ENCODE data around the gene KRTAP9-4. TPM values are rescaled to one million over a fixed set of nuclear protein-coding genes. Genes with fewer than 3 reads are reported as not detected.
"Not testable (repeated sequence)": the region's sequence is repeated elsewhere in the genome, so short reads cannot be mapped to it uniquely, and the experiment has no call there.

KRTAP9-4 gene
- total RNA-seq, 6 experiments from 2014 or later: not detected

- H3K9me3 ChIP-seq: no peaks in the 10 kb centered on the region
- H3K4me1 ChIP-seq: no peaks in the 10 kb centered on the region
- no peak for TF ChIP-seq CTCF (IDR thresholded peaks at IDR 0.05)
- no peak for TF ChIP-seq POLR2A (IDR thresholded peaks at IDR 0.05)
- no peak overlapping the region for H3K4me3 ChIP-seq
- intact Hi-C loops (cut with DNase I): no loop called here
- ATAC-seq (no peak), DNase-seq (no peak)
- H3K36me3 ChIP-seq: no peaks in the 10 kb centered on the region
- H3K27me3 ChIP-seq: peaks cover 0 to 4% of the 10 kb centered on the region in 2 donors
- WGBS (ENCODE audit: insufficient coverage, low coverage, low lambda C conversion rate, missing lambda C conversion rate): 54% methylated on average over 2 of the region's 2 CpGs
- H3K27ac ChIP-seq: no peak overlapping the region
Observed at GRCh38 chr17:41263212-41263611, 13.7 kb downstream of the KRTAP9-4 start.

GRCh38 chr17:41264599-41264998 lies 15.1 kb downstream of the KRTAP9-4 start:
- WGBS (ENCODE audit: insufficient coverage, low coverage, low lambda C conversion rate, missing lambda C conversion rate): 50% methylated on average over 1 of the region's 3 CpGs
- Histone ChIP-seq H3K27me3 (peaks cover 0 to 1% of the 10 kb centered on the region in 2 donors), H3K4me3 (no peak overlapping the region), H3K4me1 (no peaks in the 10 kb centered on the region), H3K36me3 (no peaks in the 10 kb centered on the region), H3K9me3 (no peaks in the 10 kb centered on the region), H3K27ac (no peak overlapping the region)
- ATAC-seq (no peak), DNase-seq (no peak)
- TF ChIP-seq POLR2A (IDR thresholded peaks at IDR 0.05) (no peak), CTCF (IDR thresholded peaks at IDR 0.05) (no peak)
- intact Hi-C loops (cut with DNase I): no loop called here

GRCh38 chr17:41265078-41265477 lies 15.6 kb downstream of the KRTAP9-4 start, which contains the start of gene KRTAP9-6:
KRTAP9-6 (plus strand) TSS chr17:41265378; CDS start chr17:41265378, 0 bp downstream.
- DNase-seq (no peak), ATAC-seq (no peak)
- WGBS (ENCODE audit: insufficient coverage, low coverage, low lambda C conversion rate, missing lambda C conversion rate): 46% methylated on average over 2 of the region's 2 CpGs
- Histone ChIP-seq H3K4me1 (no peaks in the 10 kb centered on the region), H3K4me3 (no peak within 1 kb of the TSS), H3K27ac (no peak within 1 kb of the TSS), H3K27me3 (no peaks in the 10 kb centered on the region), H3K36me3 (no peaks in the 10 kb centered on the region), H3K9me3 (no peaks in the 10 kb centered on the region)
- TF ChIP-seq CTCF (IDR thresholded peaks at IDR 0.05) (no peak), POLR2A (IDR thresholded peaks at IDR 0.05) (no peak)
- intact Hi-C loops (cut with DNase I): no loop called here

GRCh38 chr17:41267711-41268110 lies 18.2 kb downstream of the KRTAP9-4 start:
- no peak for ATAC-seq
- WGBS (ENCODE audit: insufficient coverage, low coverage, low lambda C conversion rate, missing lambda C conversion rate): 51% methylated on average over 3 of the region's 3 CpGs
- no peaks in the 10 kb centered on the region for H3K27me3 ChIP-seq
- no peaks in the 10 kb centered on the region for H3K4me1 ChIP-seq
- H3K27ac ChIP-seq: no peak overlapping the region
- H3K4me3 ChIP-seq: no peak overlapping the region
- DNase-seq: no peak
- intact Hi-C loops (cut with DNase I): no loop called here
- H3K36me3 ChIP-seq: no peaks in the 10 kb centered on the region
- no peak for TF ChIP-seq POLR2A (IDR thresholded peaks at IDR 0.05)
- TF ChIP-seq CTCF (IDR thresholded peaks at IDR 0.05): no peak
- H3K9me3 ChIP-seq: no peaks in the 10 kb centered on the region

GRCh38 chr17:41271323-41271722 lies 21.8 kb downstream of the KRTAP9-4 start:
- H3K27ac ChIP-seq; ATAC-seq; H3K4me1 ChIP-seq; H3K27me3 ChIP-seq; H3K9me3 ChIP-seq; DNase-seq; H3K4me3 ChIP-seq; H3K36me3 ChIP-seq; intact Hi-C loops (cut with DNase I): not testable (repeated sequence)
- WGBS (ENCODE audit: insufficient coverage, low coverage, low lambda C conversion rate, missing lambda C conversion rate): no CpG with 5 or more reads among the region's 1 CpG

Data from right lobe of liver (tissue), 6 donors.